Muscle layer of colon (tissue), 2 donors: ENCODE data around the gene FN3K.

Source experiments
- H3K27ac ChIP-seq: one replicate; pipeline ENCODE4 v1.7.0; 2013; ENCODE audit warnings: low read depth, mild to moderate bottlenecking, low read length, moderate library complexity
- H3K27me3 ChIP-seq, 2 donors: one replicate each; pipeline ENCODE4 v1.7.0; 2013; ENCODE audit warnings: low read length in 2 of 2, mild to moderate bottlenecking in 2 of 2; ENCODE audit not compliant: insufficient read depth in 2 of 2, control insufficient read depth in 1 of 2
- H3K36me3 ChIP-seq: one replicate; pipeline ENCODE4 v1.7.0; 2013; ENCODE audit warnings: mild to moderate bottlenecking, low read length; ENCODE audit not compliant: insufficient read depth
- H3K4me1 ChIP-seq: one replicate; pipeline ENCODE4 v1.7.0; 2013; ENCODE audit warnings: mild to moderate bottlenecking, low read length; ENCODE audit not compliant: insufficient read depth
- H3K4me3 ChIP-seq, 2 donors: one replicate each; pipeline ENCODE4 v1.7.0; 2013; ENCODE audit warnings: low read length in 2 of 2, low read depth in 1 of 2, mild to moderate bottlenecking in 1 of 2, moderate library complexity in 1 of 2
- H3K9ac ChIP-seq: one replicate; pipeline ENCODE4 v1.7.0; 2013; ENCODE audit warnings: low read length
- H3K9me3 ChIP-seq: one replicate; pipeline ENCODE4 v1.7.0; 2013; ENCODE audit warnings: mild to moderate bottlenecking, low read length
- donor health status: abdominal sarcoma.
- donor health status: Adenocarcinoma of cecum.

Gene FN3K

DNA sequence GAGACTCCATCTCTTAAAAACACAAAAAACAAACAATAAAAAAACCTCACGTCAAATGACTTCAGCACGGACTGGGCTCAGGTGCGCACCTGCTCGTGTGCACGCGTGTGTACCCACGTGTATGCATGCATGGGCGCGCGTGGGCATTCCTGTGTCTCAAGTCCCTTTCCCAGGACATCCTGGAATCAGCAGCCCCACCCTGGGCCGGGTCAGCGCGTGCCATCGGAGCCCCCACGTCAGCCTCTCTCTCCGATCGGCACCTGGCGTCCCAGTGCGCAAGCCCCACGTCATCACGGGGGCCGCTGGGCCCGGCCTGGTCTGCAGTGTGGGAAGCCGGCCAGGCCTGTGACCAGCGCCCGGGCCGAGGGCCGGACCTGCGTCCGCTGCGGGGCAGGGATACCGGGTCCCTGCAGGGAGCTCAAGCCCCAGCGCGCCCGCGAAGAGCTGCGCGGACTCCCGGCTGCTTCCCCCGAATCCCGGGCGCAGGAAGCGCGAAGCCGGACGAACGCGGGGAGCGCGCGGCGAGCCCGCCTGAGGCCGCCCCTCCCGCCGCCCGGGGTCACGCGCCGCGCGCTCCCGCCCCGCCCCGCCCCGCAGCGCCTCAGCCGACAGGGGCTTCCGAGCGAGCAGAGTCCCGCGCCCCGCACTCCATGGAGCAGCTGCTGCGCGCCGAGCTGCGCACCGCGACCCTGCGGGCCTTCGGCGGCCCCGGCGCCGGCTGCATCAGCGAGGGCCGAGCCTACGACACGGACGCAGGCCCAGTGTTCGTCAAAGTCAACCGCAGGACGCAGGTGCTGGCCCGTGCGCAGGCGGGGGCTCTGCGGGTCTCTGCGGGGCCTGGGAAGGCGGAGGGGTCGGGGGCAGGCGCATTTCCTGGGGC is at the start of gene FN3K:
Gene FN3K, plus strand, starts transcription at position 629 of the 880 bp plus-strand sequence. Its CDS starts 22 bp downstream, at position 651.
- Histone ChIP-seq H3K4me1 (peaks cover 10% of the 10 kb centered on the region), H3K27me3 (no peaks in the 10 kb centered on the region), H3K4me3 (peak within 1 kb of the TSS; percentile 68 to 70), H3K27ac (peak within 1 kb of the TSS; percentile 88), H3K36me3 (peaks cover 5% of the 10 kb centered on the region), H3K9ac (peak within 1 kb of the TSS; percentile 53), H3K9me3 (peaks cover 2% of the 10 kb centered on the region)

- no peaks in the 10 kb centered on the region for H3K27me3 ChIP-seq
- no peaks in the 10 kb centered on the region for H3K36me3 ChIP-seq
- no peak overlapping the region for H3K4me3 ChIP-seq
- no peaks in the 10 kb centered on the region for H3K4me1 ChIP-seq
- no peak overlapping the region for H3K27ac ChIP-seq
- no peak overlapping the region for H3K9ac ChIP-seq
- H3K9me3 ChIP-seq, result no peaks in the 10 kb centered on the region
These were observed 48.8 kb upstream of the FN3K start for GRCh38 chr17:82686366-82687324.

- H3K9ac ChIP-seq, result no peak overlapping the region
These were observed 48.0 kb upstream of the FN3K start for GRCh38 chr17:82687375-82687861.

GRCh38 chr17:82687871-82688270 is 47.5 kb upstream of the FN3K start:
- Histone ChIP-seq H3K4me3 (no peak overlapping the region), H3K4me1 (no peaks in the 10 kb centered on the region), H3K9me3 (no peaks in the 10 kb centered on the region), H3K27me3 (no peaks in the 10 kb centered on the region), H3K9ac (no peak overlapping the region), H3K36me3 (no peaks in the 10 kb centered on the region), H3K27ac (no peak overlapping the region)

More at GRCh38 chr17:82687375-82687861, 48.0 kb upstream of the FN3K start:
- Histone ChIP-seq H3K36me3 (no peaks in the 10 kb centered on the region), H3K9me3 (no peaks in the 10 kb centered on the region), H3K27ac (no peak overlapping the region), H3K27me3 (no peaks in the 10 kb centered on the region), H3K4me1 (no peaks in the 10 kb centered on the region), H3K4me3 (no peak overlapping the region)

- Histone ChIP-seq H3K9me3 (no peaks in the 10 kb centered on the region), H3K27me3 (no peaks in the 10 kb centered on the region), H3K27ac (no peak overlapping the region), H3K9ac (no peak overlapping the region), H3K4me1 (no peaks in the 10 kb centered on the region), H3K4me3 (no peak overlapping the region), H3K36me3 (no peaks in the 10 kb centered on the region)
These were observed 46.3 kb upstream of the FN3K start for GRCh38 chr17:82689077-82689476.

- Histone ChIP-seq H3K27ac (no peak overlapping the region), H3K4me3 (no peak overlapping the region)
These were observed 44.5 kb upstream of the FN3K start for GRCh38 chr17:82690786-82691489.

DNA sequence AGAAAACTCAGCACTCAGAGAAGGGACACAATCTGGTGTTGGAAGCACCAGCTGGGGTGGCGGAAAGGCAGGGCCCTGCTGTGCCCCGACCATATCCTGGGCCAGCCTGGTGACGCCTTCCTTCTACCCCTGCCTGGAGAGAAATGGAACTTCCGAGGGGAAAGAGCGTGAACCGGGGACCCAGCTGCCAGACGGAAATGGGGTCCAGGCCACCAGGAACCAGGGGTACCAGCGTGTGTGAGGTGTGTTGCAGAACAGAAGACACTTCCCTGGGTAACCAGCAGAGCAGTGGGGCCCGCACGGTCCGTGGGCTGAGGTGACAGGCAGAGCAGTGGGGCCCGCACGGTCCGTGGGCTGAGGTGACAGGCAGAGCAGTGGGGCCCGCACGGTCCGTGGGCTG is 43.7 kb upstream of the FN3K start:
- Histone ChIP-seq H3K4me1 (no peaks in the 10 kb centered on the region), H3K27ac (no peak overlapping the region), H3K9ac (no peak overlapping the region), H3K36me3 (no peaks in the 10 kb centered on the region), H3K9me3 (no peaks in the 10 kb centered on the region), H3K4me3 (no peak overlapping the region), H3K27me3 (no peaks in the 10 kb centered on the region)

More at GRCh38 chr17:82690786-82691489, 44.5 kb upstream of the FN3K start:
- Histone ChIP-seq H3K4me1 (no peaks in the 10 kb centered on the region), H3K36me3 (no peaks in the 10 kb centered on the region), H3K9ac (no peak overlapping the region), H3K9me3 (no peaks in the 10 kb centered on the region), H3K27me3 (no peaks in the 10 kb centered on the region)

- no peak overlapping the region for H3K27ac ChIP-seq
- H3K9ac ChIP-seq, result no peak overlapping the region
- peaks cover 0 to under 1% of the 10 kb centered on the region in 2 donors for H3K27me3 ChIP-seq
- peaks cover 5% of the 10 kb centered on the region for H3K4me1 ChIP-seq
- no peak overlapping the region for H3K4me3 ChIP-seq
- H3K9me3 ChIP-seq, result no peaks in the 10 kb centered on the region
- H3K36me3 ChIP-seq, result no peaks in the 10 kb centered on the region
These were observed 43.1 kb upstream of the FN3K start for GRCh38 chr17:82692268-82692667.

GRCh38 chr17:82693168-82693867 is 42.1 kb upstream of the FN3K start:
- H3K9ac ChIP-seq, result no peak overlapping the region
- no peak overlapping the region for H3K27ac ChIP-seq
- H3K9me3 ChIP-seq, result no peaks in the 10 kb centered on the region

GRCh38 chr17:82694647-82695046 is 40.8 kb upstream of the FN3K start:
- peaks cover 11% of the 10 kb centered on the region for H3K4me1 ChIP-seq
- peaks cover 0 to 6% of the 10 kb centered on the region in 2 donors for H3K27me3 ChIP-seq

More at GRCh38 chr17:82693168-82693867, 42.1 kb upstream of the FN3K start:
- Histone ChIP-seq H3K4me1 (peaks cover 7% of the 10 kb centered on the region), H3K27me3 (peaks cover 0 to 6% of the 10 kb centered on the region in 2 donors), H3K36me3 (no peaks in the 10 kb centered on the region), H3K4me3 (no peak overlapping the region)

More at GRCh38 chr17:82694647-82695046, 40.8 kb upstream of the FN3K start:
- no peak overlapping the region for H3K9ac ChIP-seq
- H3K4me3 ChIP-seq, result no peak overlapping the region
- H3K27ac ChIP-seq, result no peak overlapping the region
- no peaks in the 10 kb centered on the region for H3K36me3 ChIP-seq
- no peaks in the 10 kb centered on the region for H3K9me3 ChIP-seq
